SK-N-SH (cell line): ENCODE data around the gene ANKRD1. TPM values are rescaled to one million over a fixed set of nuclear protein-coding genes. Genes with fewer than 3 reads are reported as not detected.

Source experiments
- CTCF ChIA-PET: fragments of 300-600, 350-600 bp; formaldehyde crosslinking; extraction: SDS; loops from one replicate; lab custom pipeline; 2021; lab: Yijun Ruan, JAX
- POLR2A ChIA-PET: fragments of 350-600 bp; sonication (Branson Sonifier 250); formaldehyde crosslinking; extraction: SDS; loops from one replicate; lab custom pipeline; 2020; ENCODE audit warnings: antibody characterized with exemption, inconsistent platforms; lab: Yijun Ruan, JAX
- DNase-seq: peaks from one replicate; pipeline ENCODE4 v3.0.0; 2012
- H2AFZ ChIP-seq: fragments of 200-600 bp; sonication (generic); 2 replicates; pipeline ENCODE4 v1.8.1; 2016; ENCODE audit warnings: antibody characterized with exemption, mild to moderate bottlenecking, low read depth
- H3F3A ChIP-seq: fragments of 200-600 bp; sonication (generic); replicated peaks from 2 replicates; pipeline ENCODE3; 2016; ENCODE audit warnings: antibody characterized with exemption, mild to moderate bottlenecking; ENCODE audit not compliant: insufficient read depth
- H3K27ac ChIP-seq, 2 experiments: fragments of 200-500 bp in 1 of 2; fragments of 200-600 bp in 1 of 2; sonication (Bioruptor generic) in 1 of 2; sonication (generic), shearing (Covaris generic) in 1 of 2; 2 replicates each; pipeline versions ENCODE4 v1.5.1 to v1.6.1; 2014 to 2016; ENCODE audit warnings: low read depth in 2 of 2, inconsistent platforms in 1 of 2, low read length in 1 of 2, mild to moderate bottlenecking in 1 of 2, mixed read lengths in 1 of 2
- H3K27me3 ChIP-seq: fragments of 200-600 bp; sonication (generic), shearing (Covaris generic); 2 replicates; pipeline ENCODE4 v1.6.1; 2016; ENCODE audit warnings: mixed run types; ENCODE audit not compliant: insufficient read depth
- H3K36me3 ChIP-seq, 2 experiments: fragments of 200-500 bp in 1 of 2; fragments of 200-600 bp in 1 of 2; sonication (Bioruptor generic) in 1 of 2; sonication (generic) in 1 of 2; replicated peaks in 1 of 2; 2 replicates each; pipeline versions ENCODE3 to v1.5.1; 2014 to 2016; ENCODE audit warnings: low read length in 1 of 2, mild to moderate bottlenecking in 1 of 2; ENCODE audit not compliant: insufficient read depth in 2 of 2, control insufficient read depth in 1 of 2
- H3K4me1 ChIP-seq, 2 experiments: fragments of 200-500 bp in 1 of 2; fragments of 200-600 bp in 1 of 2; sonication (Bioruptor generic) in 1 of 2; sonication (generic), shearing (Covaris generic) in 1 of 2; 2 replicates each; pipeline versions ENCODE4 v1.5.1 to v1.6.1; 2014 to 2016; ENCODE audit warnings: low read depth in 1 of 2, low read length in 1 of 2, mixed run types in 1 of 2; ENCODE audit not compliant: insufficient read depth in 2 of 2, control insufficient read depth in 1 of 2
- H3K4me2 ChIP-seq: fragments of 200-600 bp; sonication (generic), shearing (Covaris generic); 2 replicates; pipeline ENCODE4 v1.6.1; 2017; ENCODE audit warnings: mixed run types
- H3K4me3 ChIP-seq, 2 experiments: fragments of 200-500 bp in 1 of 2; fragments of 200-600 bp in 1 of 2; sonication (Bioruptor generic) in 1 of 2; sonication (generic), shearing (Covaris generic) in 1 of 2; 2 replicates each; pipeline versions ENCODE4 v1.5.1 to v1.8.1; 2014 to 2016; ENCODE audit warnings: low read depth in 2 of 2, inconsistent platforms in 1 of 2, low read length in 1 of 2, mild to moderate bottlenecking in 1 of 2, mixed read lengths in 1 of 2, moderate library complexity in 1 of 2
- H3K79me2 ChIP-seq: fragments of 200-600 bp; sonication (generic); 2 replicates; pipeline ENCODE4 v1.8.1; 2017; ENCODE audit warnings: mild to moderate bottlenecking; ENCODE audit not compliant: insufficient read depth
- H3K9ac ChIP-seq: fragments of 200-600 bp; sonication (generic); 2 replicates; pipeline ENCODE4 v1.6.1; 2017; ENCODE audit warnings: mixed run types
- H3K9me2 ChIP-seq: fragments of 200-600 bp; sonication (generic); 2 replicates; pipeline ENCODE4 v1.6.1; 2017; ENCODE audit warnings: mixed run types
- H3K9me3 ChIP-seq: fragments of 200-600 bp; sonication (generic); 2 replicates; pipeline ENCODE4 v1.6.1; 2017; ENCODE audit warnings: mixed run types, mild to moderate bottlenecking, moderate library complexity
- H4K20me1 ChIP-seq: fragments of 200-600 bp; sonication (generic); 2 replicates; pipeline ENCODE4 v1.6.1; 2017; ENCODE audit warnings: mild to moderate bottlenecking, mixed run types; ENCODE audit not compliant: insufficient read depth
- ELF1 ChIP-seq: IDR thresholded peaks from 2 replicates; pipeline ENCODE4 v1.4.0; 2012
- EZH2phosphoT487 ChIP-seq: fragments of 200-600 bp; sonication (generic); IDR thresholded peaks from 2 replicates; pipeline ENCODE4 v1.6.1; 2017; ENCODE audit warnings: low read depth, mixed run types, mild to moderate bottlenecking, antibody characterized with exemption, moderate library complexity, borderline replicate concordance
- FOSL2 ChIP-seq: IDR thresholded peaks from 2 replicates; pipeline ENCODE4 v1.4.0; 2012; ENCODE audit warnings: low read depth, mild to moderate bottlenecking, moderate library complexity, borderline replicate concordance
- FOXJ3 ChIP-seq: sonication (generic); formaldehyde crosslinking; IDR thresholded peaks from 2 replicates; pipeline ENCODE4 v1.5.1; 2020; ENCODE audit warnings: mild to moderate bottlenecking, missing genetic modification reagents
- FOXM1 ChIP-seq: IDR thresholded peaks from 2 replicates; pipeline ENCODE4 v1.4.0; 2012; ENCODE audit warnings: low read depth, mild to moderate bottlenecking
- GATA2 ChIP-seq: sonication (generic); formaldehyde crosslinking; IDR thresholded peaks from 2 replicates; pipeline ENCODE4 v1.5.0; 2020; ENCODE audit warnings: mild to moderate bottlenecking, missing genetic modification reagents
- MEF2A ChIP-seq: IDR thresholded peaks from 2 replicates; pipeline ENCODE4 v1.4.0; 2012; ENCODE audit warnings: low read depth, borderline replicate concordance
- NRF1 ChIP-seq: IDR thresholded peaks from 2 replicates; pipeline ENCODE4 v1.6.1; 2012; ENCODE audit warnings: low read depth, mild to moderate bottlenecking, low read length
- RAD21 ChIP-seq: IDR thresholded peaks from 2 replicates; pipeline ENCODE4 v1.6.1; 2012; ENCODE audit warnings: mild to moderate bottlenecking, low read length
- RFX5 ChIP-seq: IDR thresholded peaks from 2 replicates; pipeline ENCODE4 v1.6.1; 2012; ENCODE audit warnings: mild to moderate bottlenecking, improper control_type of control experiment, low read length
- RXRA ChIP-seq: IDR thresholded peaks from 2 replicates; pipeline ENCODE4 v1.4.0; 2012; ENCODE audit warnings: low read depth, mild to moderate bottlenecking, borderline replicate concordance
- TCF12 ChIP-seq: IDR thresholded peaks from 2 replicates; pipeline ENCODE4 v1.4.0; 2012
- YY1 ChIP-seq: IDR thresholded peaks from 2 replicates; pipeline ENCODE4 v1.4.0; 2012; ENCODE audit warnings: low read depth, mild to moderate bottlenecking
- WGBS: methylation state at CpG from one replicate; pipeline ENCODE4 v1.1.6; 2017; ENCODE audit warnings: low lambda C conversion rate; 5-methylcytosine and 5-hydroxymethylcytosine counted together
- polyA plus RNA-seq, 3 experiments: library from polyadenylated mRNA; depleted of rRNA; stranded (reverse); fragments of >200 nt; gene quantifications; 2 replicates each; pipeline ENCODE4 v1.2.3, GENCODE V29; 2012
- TF ChIP-seq, protein P1 (sequence below): IDR thresholded peaks from 2 replicates; pipeline ENCODE4 v1.6.1; 2012; ENCODE audit warnings: mild to moderate bottlenecking, low read depth, low read length, moderate library complexity
- TF ChIP-seq, protein P2 (sequence below): IDR thresholded peaks from 2 replicates; pipeline ENCODE4; 2012

Gene ANKRD1
- polyA plus RNA-seq, 1 of the 3 experiments (the other 2 are of a cell fraction) = 41.7 TPM

DNA sequence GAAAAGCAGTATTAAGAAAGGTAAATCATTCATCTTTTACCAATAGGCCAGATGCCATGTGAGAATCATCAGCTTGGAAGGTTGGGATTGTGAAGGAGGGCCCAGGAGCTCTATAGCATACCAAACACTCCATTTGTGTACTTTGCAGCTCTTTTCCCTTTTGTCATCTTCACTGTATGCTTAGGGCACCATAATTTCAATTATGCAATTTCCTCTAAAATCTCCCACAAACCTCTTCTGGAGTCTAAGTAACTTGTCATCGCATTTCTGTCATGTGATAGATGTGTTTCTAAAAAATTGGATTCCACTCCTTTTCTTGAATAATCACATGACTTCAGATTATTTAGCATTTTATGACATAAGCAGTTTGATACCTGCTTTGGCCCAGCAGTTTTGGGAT lies 31.3 kb downstream of the ANKRD1 start (continued):
- TF ChIP-seq, protein P1, sequence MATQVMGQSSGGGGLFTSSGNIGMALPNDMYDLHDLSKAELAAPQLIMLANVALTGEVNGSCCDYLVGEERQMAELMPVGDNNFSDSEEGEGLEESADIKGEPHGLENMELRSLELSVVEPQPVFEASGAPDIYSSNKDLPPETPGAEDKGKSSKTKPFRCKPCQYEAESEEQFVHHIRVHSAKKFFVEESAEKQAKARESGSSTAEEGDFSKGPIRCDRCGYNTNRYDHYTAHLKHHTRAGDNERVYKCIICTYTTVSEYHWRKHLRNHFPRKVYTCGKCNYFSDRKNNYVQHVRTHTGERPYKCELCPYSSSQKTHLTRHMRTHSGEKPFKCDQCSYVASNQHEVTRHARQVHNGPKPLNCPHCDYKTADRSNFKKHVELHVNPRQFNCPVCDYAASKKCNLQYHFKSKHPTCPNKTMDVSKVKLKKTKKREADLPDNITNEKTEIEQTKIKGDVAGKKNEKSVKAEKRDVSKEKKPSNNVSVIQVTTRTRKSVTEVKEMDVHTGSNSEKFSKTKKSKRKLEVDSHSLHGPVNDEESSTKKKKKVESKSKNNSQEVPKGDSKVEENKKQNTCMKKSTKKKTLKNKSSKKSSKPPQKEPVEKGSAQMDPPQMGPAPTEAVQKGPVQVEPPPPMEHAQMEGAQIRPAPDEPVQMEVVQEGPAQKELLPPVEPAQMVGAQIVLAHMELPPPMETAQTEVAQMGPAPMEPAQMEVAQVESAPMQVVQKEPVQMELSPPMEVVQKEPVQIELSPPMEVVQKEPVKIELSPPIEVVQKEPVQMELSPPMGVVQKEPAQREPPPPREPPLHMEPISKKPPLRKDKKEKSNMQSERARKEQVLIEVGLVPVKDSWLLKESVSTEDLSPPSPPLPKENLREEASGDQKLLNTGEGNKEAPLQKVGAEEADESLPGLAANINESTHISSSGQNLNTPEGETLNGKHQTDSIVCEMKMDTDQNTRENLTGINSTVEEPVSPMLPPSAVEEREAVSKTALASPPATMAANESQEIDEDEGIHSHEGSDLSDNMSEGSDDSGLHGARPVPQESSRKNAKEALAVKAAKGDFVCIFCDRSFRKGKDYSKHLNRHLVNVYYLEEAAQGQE = no peak
- TF ChIP-seq FOSL2 (no peak), RXRA (no peak)

DNA sequence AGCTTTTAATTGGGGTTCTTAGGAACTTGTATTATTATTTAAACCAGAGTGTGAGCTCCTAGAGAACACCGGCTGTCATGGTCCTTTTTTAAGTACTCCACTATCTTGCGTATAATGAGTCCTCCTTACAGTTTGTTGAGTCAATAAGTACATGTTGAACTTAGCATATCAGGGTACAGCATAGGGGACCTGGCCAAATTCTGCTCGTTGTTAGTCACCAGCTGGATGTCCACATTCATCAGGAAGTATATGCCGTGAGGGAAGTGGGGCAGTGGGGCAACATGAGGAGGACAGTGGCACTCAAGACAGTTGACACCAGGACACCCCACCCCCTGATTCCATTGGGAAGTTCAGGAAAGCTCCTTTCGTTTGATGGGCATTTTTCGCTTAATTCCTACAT lies 32.5 kb downstream of the ANKRD1 start:
- H3K27ac ChIP-seq = no peak overlapping the region
- DNase-seq = no peak
- H3K79me2 ChIP-seq = no peaks in the 10 kb centered on the region
- no peak overlapping the region for H3K4me2 ChIP-seq
- H3K9ac ChIP-seq = no peak overlapping the region
- H3K4me3 ChIP-seq = no peak overlapping the region
- ChIA-PET POLR2A (no interaction called here), CTCF (interaction anchor here (0.9 to 4.2 kb wide), 6 partner anchors 9 to 409 kb away, joined by 3 to 26 read pairs (median 6); no protein-coding TSS in a partner anchor)
- WGBS = 93% methylated on average over 6 of the region's 6 CpGs
- H3K9me2 ChIP-seq = no peaks in the 10 kb centered on the region
- no peaks in the 10 kb centered on the region for H4K20me1 ChIP-seq
- H3K4me1 ChIP-seq = peaks cover 0 to 17% of the 10 kb centered on the region in 2 experiments; a peak in 2 of 4 replicates
- peaks cover 15% of the 10 kb centered on the region for H3F3A ChIP-seq
- H2AFZ ChIP-seq = no peak overlapping the region
- no peak for TF ChIP-seq FOSL2
- TF ChIP-seq GATA2 (CRISPR knock-in tag) = no peak
- no peak for TF ChIP-seq RFX5
- no peak for TF ChIP-seq FOXM1
- no peak for TF ChIP-seq TCF12
- no peak for TF ChIP-seq RXRA
- no peak for TF ChIP-seq NRF1
- no peak for TF ChIP-seq ELF1
- TF ChIP-seq FOXJ3 (CRISPR knock-in tag) = no peak
- TF ChIP-seq, protein P2, sequence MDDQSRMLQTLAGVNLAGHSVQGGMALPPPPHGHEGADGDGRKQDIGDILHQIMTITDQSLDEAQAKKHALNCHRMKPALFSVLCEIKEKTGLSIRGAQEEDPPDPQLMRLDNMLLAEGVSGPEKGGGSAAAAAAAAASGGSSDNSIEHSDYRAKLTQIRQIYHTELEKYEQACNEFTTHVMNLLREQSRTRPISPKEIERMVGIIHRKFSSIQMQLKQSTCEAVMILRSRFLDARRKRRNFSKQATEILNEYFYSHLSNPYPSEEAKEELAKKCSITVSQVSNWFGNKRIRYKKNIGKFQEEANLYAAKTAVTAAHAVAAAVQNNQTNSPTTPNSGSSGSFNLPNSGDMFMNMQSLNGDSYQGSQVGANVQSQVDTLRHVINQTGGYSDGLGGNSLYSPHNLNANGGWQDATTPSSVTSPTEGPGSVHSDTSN = no peak
- no peak for TF ChIP-seq YY1
- no peak for TF ChIP-seq EZH2phosphoT487
- no peak for TF ChIP-seq RAD21
- no peak for TF ChIP-seq MEF2A
- TF ChIP-seq, all 33 proteins: peak for 0
- H3K9me3 ChIP-seq = no peaks in the 10 kb centered on the region
- no peaks in the 10 kb centered on the region for H3K27me3 ChIP-seq
- peaks cover 55 to 62% of the 10 kb centered on the region in 2 experiments for H3K36me3 ChIP-seq
